Ishikawa (cell line): ENCODE results near the gene TLE5.

ENCODE experiments used
- CEBPB ChIP-seq: IDR thresholded peaks from 2 replicates; pipeline ENCODE4 v1.6.1; 2012
- CREB1 ChIP-seq: IDR thresholded peaks from 2 replicates; pipeline ENCODE4 v1.6.1; 2012; ENCODE audit warnings: low read depth
- EGR1 ChIP-seq: IDR thresholded peaks from 2 replicates; pipeline ENCODE4 v1.6.1; 2012
- EP300 ChIP-seq: IDR thresholded peaks from 2 replicates; pipeline ENCODE4 v1.6.1; 2012; ENCODE audit warnings: borderline replicate concordance
- FOXM1 ChIP-seq: IDR thresholded peaks from 2 replicates; pipeline ENCODE4 v1.6.1; 2012; ENCODE audit warnings: low read depth, borderline replicate concordance
- MAX ChIP-seq: IDR thresholded peaks from 2 replicates; pipeline ENCODE4 v1.6.1; 2012
- NFIC ChIP-seq: IDR thresholded peaks from 2 replicates; pipeline ENCODE4 v1.6.1; 2012
- RAD21 ChIP-seq: IDR thresholded peaks from 2 replicates; pipeline ENCODE4 v1.6.1; 2012; ENCODE audit warnings: low read depth
- REST ChIP-seq: IDR thresholded peaks from 2 replicates; pipeline ENCODE4 v1.6.1; 2012; ENCODE audit warnings: low read depth, mild to moderate bottlenecking
- TAF1 ChIP-seq: IDR thresholded peaks from 2 replicates; pipeline ENCODE4 v1.6.1; 2012; ENCODE audit warnings: low read depth, mild to moderate bottlenecking
- TCF12 ChIP-seq: IDR thresholded peaks from 2 replicates; pipeline ENCODE4 v1.6.1; 2012; ENCODE audit warnings: low read depth
- TEAD4 ChIP-seq: IDR thresholded peaks from 2 replicates; pipeline ENCODE4 v1.6.1; 2012
- USF1 ChIP-seq: IDR thresholded peaks from 2 replicates; pipeline ENCODE4 v1.6.1; 2012
- YY1 ChIP-seq: IDR thresholded peaks from 2 replicates; pipeline ENCODE4 v1.6.1; 2012; ENCODE audit warnings: low read depth
- ZBTB7A ChIP-seq: IDR thresholded peaks from 2 replicates; pipeline ENCODE4 v1.6.1; 2012; ENCODE audit warnings: low read depth

TLE5 gene

GRCh38 chr19:3106509-3107141, 44.3 kb upstream of the TLE5 start:
- TF ChIP-seq REST (no peak), YY1 (no peak), MAX (no peak)

- TF ChIP-seq EP300 = no peak
- no peak for TF ChIP-seq TCF12
- TF ChIP-seq ZBTB7A = no peak
- TF ChIP-seq TAF1 = no peak
- no peak for TF ChIP-seq FOXM1
- no peak for TF ChIP-seq MAX
- no peak for TF ChIP-seq EGR1
- no peak for TF ChIP-seq CREB1
- TF ChIP-seq YY1 = no peak
- TF ChIP-seq USF1 = no peak
- TF ChIP-seq CEBPB = no peak
These were observed 43.6 kb upstream of the TLE5 start for GRCh38 chr19:3105641-3106508.

GRCh38 chr19:3104708-3104983, 42.4 kb upstream of the TLE5 start:
- TF ChIP-seq REST = no peak
- no peak for TF ChIP-seq ZBTB7A
- TF ChIP-seq MAX = no peak
- TF ChIP-seq EP300 = no peak
- TF ChIP-seq EGR1 = no peak
- TF ChIP-seq TEAD4 = no peak
- no peak for TF ChIP-seq TCF12
- TF ChIP-seq YY1 = no peak
- no peak for TF ChIP-seq FOXM1
- TF ChIP-seq CEBPB = no peak
- no peak for TF ChIP-seq TAF1
- no peak for TF ChIP-seq NFIC
- TF ChIP-seq USF1 = no peak
- no peak for TF ChIP-seq CREB1
- TF ChIP-seq RAD21 = no peak

- TF ChIP-seq EGR1 (no peak), YY1 (no peak), USF1 (no peak), TCF12 (no peak), ZBTB7A (no peak), NFIC (no peak), RAD21 (no peak), EP300 (no peak)
These were observed 40.2 kb upstream of the TLE5 start for GRCh38 chr19:3102239-3103140.
